ENCODE results near the gene CHIT1. TPM values are rescaled to one million over a fixed set of nuclear protein-coding genes. Genes with fewer than 3 reads are reported as not detected.

The CHIT1 gene
- polyA plus RNA-seq, 1 of the 3 experiments (the other 2 are of a cell fraction), result not detected

- no peak overlapping the region for H3K4me3 ChIP-seq (ENCODE audit: low read depth in 2 of 2, low read length in 1 of 2)
- peaks cover 9% of the 10 kb centered on the region; the same call in 1 of the 2 replicates for H3K27me3 ChIP-seq (ENCODE audit: insufficient read depth)
- H3K9me2 ChIP-seq, result no peaks in the 10 kb centered on the region
- H3F3A ChIP-seq (replicated peaks; ENCODE audit: insufficient read depth), result no peaks in the 10 kb centered on the region
- ChIA-PET POLR2A (no interaction called here), CTCF (interaction anchor here (0.9 to 2.0 kb wide), 3 partner anchors 17 to 160 kb away, joined by 3 to 17 read pairs (median 4); no protein-coding TSS in a partner anchor)
- H3K4me1 ChIP-seq (ENCODE audit: control insufficient read depth in 1 of 2, insufficient read depth in 2 of 2, low read depth in 1 of 2, low read length in 1 of 2), result no peaks in the 10 kb centered on the region
- no peak overlapping the region for H3K9ac ChIP-seq
- H2AFZ ChIP-seq (ENCODE audit: low read depth), result no peak overlapping the region
- no peaks in the 10 kb centered on the region for H3K9me3 ChIP-seq
- no peaks in the 10 kb centered on the region for H3K79me2 ChIP-seq (ENCODE audit: insufficient read depth)
- DNase-seq, result no peak
- H3K27ac ChIP-seq (ENCODE audit: low read depth in 2 of 2, low read length in 1 of 2), result no peak overlapping the region
- 48% methylated on average over 3 of the region's 3 CpGs for WGBS (ENCODE audit: low lambda C conversion rate)
- H4K20me1 ChIP-seq (ENCODE audit: insufficient read depth), result no peaks in the 10 kb centered on the region
- TF ChIP-seq TAF1 (IDR thresholded peaks at IDR 0.05; ENCODE audit: borderline replicate concordance, low read depth, low read length) (no peak), GABPA (IDR thresholded peaks at IDR 0.05; ENCODE audit: low read depth) (no peak), RFX5 (IDR thresholded peaks at IDR 0.05; ENCODE audit: low read length) (no peak), TEAD4 (IDR thresholded peaks at IDR 0.05; ENCODE audit: borderline replicate concordance, insufficient read depth) (no peak), POLR2AphosphoS5 (IDR thresholded peaks at IDR 0.05; ENCODE audit: low read depth, low read length) (no peak), JUND (IDR thresholded peaks at IDR 0.05) (no peak), RXRA (IDR thresholded peaks at IDR 0.05; ENCODE audit: borderline replicate concordance, low read depth) (no peak), YY1 (IDR thresholded peaks at IDR 0.05; ENCODE audit: low read depth) (no peak), CTCF (IDR thresholded peaks at IDR 0.05) (no peak), FOSL2 (IDR thresholded peaks at IDR 0.05; ENCODE audit: borderline replicate concordance, low read depth) (no peak), NRF1 (IDR thresholded peaks at IDR 0.05; ENCODE audit: low read depth, low read length) (no peak), FOXM1 (IDR thresholded peaks at IDR 0.05; ENCODE audit: low read depth) (no peak), EZH2phosphoT487 (IDR thresholded peaks at IDR 0.05; ENCODE audit: borderline replicate concordance, low read depth) (no peak), PBX3 (IDR thresholded peaks at IDR 0.05) (no peak), ELF1 (IDR thresholded peaks at IDR 0.05) (no peak), NFIC (IDR thresholded peaks at IDR 0.05; ENCODE audit: borderline replicate concordance) (no peak), SMC3 (IDR thresholded peaks at IDR 0.05; ENCODE audit: low read depth, low read length) (no peak)
- TF ChIP-seq, protein P1, sequence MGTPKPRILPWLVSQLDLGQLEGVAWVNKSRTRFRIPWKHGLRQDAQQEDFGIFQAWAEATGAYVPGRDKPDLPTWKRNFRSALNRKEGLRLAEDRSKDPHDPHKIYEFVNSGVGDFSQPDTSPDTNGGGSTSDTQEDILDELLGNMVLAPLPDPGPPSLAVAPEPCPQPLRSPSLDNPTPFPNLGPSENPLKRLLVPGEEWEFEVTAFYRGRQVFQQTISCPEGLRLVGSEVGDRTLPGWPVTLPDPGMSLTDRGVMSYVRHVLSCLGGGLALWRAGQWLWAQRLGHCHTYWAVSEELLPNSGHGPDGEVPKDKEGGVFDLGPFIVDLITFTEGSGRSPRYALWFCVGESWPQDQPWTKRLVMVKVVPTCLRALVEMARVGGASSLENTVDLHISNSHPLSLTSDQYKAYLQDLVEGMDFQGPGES (IDR thresholded peaks at IDR 0.05; ENCODE audit: low read depth, low read length), result no peak
- TF ChIP-seq, protein P2, sequence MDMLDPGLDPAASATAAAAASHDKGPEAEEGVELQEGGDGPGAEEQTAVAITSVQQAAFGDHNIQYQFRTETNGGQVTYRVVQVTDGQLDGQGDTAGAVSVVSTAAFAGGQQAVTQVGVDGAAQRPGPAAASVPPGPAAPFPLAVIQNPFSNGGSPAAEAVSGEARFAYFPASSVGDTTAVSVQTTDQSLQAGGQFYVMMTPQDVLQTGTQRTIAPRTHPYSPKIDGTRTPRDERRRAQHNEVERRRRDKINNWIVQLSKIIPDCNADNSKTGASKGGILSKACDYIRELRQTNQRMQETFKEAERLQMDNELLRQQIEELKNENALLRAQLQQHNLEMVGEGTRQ (IDR thresholded peaks at IDR 0.05; ENCODE audit: borderline replicate concordance, low read depth, low read length), result no peak
- no peak overlapping the region for H3K4me2 ChIP-seq
- no peaks in the 10 kb centered on the region for H3K36me3 ChIP-seq (replicated peaks in 1 of 2; ENCODE audit: control insufficient read depth in 1 of 2, insufficient read depth in 2 of 2, low read length in 1 of 2)
Measured at GRCh38 chr1:203199002-203199401, 30.5 kb downstream of the CHIT1 start.
